Measurements from ENCODE around the gene MAMDC2.
"Not testable (repeated sequence)": the region's sequence is repeated elsewhere in the genome, so short reads cannot be mapped to it uniquely, and the experiment has no call there.

Gene MAMDC2

DNA sequence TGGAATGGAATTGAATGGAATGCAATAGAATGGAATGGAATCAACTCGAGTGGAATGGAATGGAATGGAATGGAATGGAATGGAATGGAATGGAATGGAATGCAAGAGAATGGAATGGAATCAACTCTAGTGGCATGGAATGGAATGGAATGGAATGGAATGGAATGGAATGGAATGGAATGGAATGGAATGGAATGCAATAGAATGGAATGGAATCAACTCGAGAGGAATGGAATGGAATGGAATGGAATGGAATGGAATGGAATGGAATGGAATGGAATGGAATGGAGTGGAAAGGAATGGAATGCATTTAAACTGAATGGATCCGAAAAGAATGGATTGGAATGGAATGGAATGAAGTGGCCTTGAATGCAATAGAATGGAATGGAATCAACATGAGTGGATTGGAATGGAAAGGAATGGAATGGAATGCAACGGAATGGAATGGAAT lies 5.5 kb upstream of the MAMDC2 start:
- not testable (repeated sequence) for DNase-seq

- DNase-seq: no peak
Measured at GRCh38 chr9:70040376-70040903, 3.2 kb upstream of the MAMDC2 start.

DNA sequence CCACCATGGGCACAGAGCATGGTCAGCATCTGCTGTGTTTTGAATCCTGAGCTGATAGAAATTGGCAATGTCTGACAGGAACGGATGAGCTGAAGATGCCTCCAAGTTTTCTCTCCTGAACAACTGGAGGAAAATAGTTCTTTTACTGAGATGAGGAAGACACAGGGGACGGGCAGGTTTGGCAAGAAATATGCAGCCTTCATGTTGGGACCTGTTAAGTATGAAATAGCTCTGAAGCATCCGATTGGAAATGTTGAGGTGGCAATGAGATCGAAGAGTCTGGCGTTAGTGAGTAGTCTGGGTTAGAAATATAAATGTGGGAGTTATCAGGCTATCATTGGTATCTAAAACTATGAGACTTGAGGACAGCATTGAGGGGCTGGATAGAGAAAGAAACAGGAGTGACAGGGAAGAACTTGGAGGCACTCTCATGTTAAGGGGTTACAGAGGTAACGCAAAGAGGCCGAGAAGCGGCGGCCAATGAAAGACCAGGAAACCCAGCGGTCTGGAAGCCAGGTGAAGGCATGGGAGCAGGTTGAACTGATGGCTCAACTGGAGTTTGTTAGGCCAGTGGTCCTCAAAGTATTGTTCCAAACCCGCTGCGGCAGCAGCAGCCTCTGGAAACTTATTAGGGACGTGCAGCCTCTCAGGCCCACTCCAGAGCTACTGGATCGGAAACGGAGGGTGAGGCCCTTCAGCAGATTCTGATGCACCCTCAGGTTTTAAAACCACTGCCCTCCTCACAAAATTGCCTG lies 1.0 kb upstream of the MAMDC2 start:
- DNase-seq: no peak

- no peak for DNase-seq
Measured at GRCh38 chr9:70043285-70043684, 363 bp upstream of the MAMDC2 start.

DNA sequence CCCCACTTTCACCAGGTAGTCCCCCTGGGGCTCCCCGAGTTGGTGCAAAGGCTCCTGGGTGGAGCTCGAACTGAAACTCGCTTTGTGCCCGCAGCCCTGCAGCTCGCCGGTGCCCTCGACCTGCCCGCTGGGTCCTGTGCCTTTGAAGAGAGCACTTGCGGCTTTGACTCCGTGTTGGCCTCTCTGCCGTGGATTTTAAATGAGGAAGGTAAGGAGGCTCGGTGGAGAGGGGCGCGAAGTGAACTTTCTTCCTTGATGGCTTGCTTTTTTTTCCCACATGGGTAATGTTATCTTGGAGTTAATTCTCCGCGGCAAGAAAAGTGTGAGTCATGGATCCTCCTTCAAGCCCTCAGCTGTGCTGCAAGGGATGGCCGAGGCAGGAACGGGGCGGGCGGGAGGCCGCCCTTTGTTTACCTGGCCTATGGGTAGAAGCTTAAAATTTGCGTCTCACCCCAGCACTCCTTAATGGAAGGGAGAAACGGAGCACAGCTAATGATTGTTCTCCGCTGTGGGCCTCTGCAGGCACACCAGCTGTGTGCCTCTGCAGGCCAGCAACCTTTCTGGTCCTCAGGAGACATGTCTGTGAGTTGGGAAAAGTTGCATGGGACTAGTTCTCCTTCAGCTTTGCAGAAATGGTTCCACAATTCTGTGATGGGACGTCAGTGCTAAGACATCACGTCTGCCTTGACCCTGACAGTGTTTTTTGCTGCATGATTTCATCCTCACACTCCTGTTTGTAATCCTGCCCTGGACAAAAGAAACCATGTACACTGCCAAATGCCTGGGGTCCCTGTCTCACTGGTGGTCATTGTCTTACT lies 1.1 kb downstream of the MAMDC2 start:
- no peak for DNase-seq

DNA sequence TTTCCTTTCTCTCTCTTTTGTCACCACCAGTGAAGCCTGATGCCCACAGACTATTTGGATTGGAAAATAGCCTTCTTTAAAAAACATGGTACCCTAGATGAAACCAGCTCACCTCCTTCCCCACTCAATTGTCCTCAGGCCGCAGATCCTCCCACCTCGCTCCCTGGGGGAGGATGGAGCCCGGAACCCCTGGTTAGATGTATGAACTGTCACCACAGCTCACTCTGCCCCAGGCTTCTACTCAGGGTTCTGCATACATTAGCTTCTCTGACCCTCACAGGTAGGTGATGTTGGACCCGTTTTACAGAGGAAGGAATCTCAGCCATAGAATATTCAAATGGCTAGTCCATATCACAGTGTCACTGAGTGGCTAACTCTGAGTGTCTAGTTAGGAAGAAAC lies 1.8 kb downstream of the MAMDC2 start:
- DNase-seq: no peak

- DNase-seq: no peak
Measured at GRCh38 chr9:70046274-70047070, 2.8 kb downstream of the MAMDC2 start.

DNA sequence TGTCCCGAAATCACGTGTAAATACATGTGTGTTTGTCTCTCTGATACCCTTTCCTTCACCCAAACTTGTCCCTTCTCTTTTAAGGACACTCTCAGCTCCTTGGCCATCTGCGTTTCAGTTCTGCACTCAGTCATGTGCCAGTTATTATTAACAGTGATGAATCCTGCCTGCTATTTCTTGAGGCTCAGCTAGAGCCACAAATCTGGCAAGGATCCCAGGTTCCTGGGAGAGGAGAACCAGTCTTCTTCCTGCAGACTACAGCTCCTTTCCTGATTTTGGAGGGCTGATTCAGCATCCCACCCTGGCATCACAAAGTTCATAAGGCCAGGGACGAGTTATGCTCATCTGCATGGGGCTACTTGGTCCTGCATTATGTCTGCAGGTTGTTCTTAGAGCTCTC lies 5.6 kb downstream of the MAMDC2 start:
- DNase-seq: no peak

GRCh38 chr9:70049672-70050271 lies 6.1 kb downstream of the MAMDC2 start:
- DNase-seq: no peak

DNA sequence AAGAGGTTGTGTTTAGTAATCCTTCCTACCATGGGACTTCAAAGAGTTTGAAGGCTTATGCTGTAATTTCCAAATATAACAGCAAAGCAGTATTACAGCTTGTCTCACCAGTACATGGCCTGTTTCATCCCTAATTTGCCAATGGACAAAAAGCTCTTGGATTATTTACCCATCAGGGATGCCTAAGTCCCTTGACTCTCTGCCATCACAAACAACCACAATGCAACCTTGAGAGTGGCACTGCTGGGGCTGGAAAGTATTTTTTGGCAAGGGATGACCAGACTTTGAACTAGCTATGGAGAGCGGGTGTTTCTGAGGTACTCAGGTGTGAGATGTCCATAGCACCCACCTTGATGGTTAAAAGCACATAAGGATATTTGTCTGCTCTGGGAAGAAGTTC lies 9.1 kb downstream of the MAMDC2 start:
- DNase-seq: no peak

GRCh38 chr9:70053864-70054263 lies 10.2 kb downstream of the MAMDC2 start:
- peak; percentile 4 for DNase-seq

- DNase-seq: no peak
Measured at GRCh38 chr9:70054521-70054920, 10.9 kb downstream of the MAMDC2 start.

GRCh38 chr9:70055406-70056210 lies 12.0 kb downstream of the MAMDC2 start:
- no peak for DNase-seq

- no peak for DNase-seq
Measured at GRCh38 chr9:70056211-70056944, 12.7 kb downstream of the MAMDC2 start.

DNA sequence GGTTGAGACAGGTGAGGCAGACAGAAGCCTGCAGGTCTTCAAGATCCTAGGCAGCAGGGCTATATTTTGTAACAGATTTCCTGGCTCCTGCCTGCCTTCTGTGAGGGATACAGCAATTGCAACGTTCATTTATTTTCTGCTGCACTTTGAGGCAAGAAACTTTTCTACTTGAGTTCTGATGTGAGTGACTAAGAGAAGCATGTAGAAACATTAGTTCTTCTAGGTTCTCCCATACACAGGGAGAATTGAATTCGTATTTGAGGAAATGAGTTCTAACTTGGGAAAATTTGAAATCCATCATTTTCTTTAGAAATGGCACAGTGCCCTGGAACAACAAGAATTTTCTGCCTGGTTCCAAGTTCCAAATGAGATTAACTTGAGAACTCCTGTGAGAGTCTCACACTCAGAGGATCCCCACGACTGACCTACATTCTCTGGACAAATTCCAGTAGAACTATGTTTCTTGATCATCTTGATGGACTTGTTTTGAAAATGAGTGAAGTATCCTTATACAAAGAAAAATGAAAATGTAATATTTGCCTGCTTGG lies 15.0 kb downstream of the MAMDC2 start:
- no peak for DNase-seq

DNA sequence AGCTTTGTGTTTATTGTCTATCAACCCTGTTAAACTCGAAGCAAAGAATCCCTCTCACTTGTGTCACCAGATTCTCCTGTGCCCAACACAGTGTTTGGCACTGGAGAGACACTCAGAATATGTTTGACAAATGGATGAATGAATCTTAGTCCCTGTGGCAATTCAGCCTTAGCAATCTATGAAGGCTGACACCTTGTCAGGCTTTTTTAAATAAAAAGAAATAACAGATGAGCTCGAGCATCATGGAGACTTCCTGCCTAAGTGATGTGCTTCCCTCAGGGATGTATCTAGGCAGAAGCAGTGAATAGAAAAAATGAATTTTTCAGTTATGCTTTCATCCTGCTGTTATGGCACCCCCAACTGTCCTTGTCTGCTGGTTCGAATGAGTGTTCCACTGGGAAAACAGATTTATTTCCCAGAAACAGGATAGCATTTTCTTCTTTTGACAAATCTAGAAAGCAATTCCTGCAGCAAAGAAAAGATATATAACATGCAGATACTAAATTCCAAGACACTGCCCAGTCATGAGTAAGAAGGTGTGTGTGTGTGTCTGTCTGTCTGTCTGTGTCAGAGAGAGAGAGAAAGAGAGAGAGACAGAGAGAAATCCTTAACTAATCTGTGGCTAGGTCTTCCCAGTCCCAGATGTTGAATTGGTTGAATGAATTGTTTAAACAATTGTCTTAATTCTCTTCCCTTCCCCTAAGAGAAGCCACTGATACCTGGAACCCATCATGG lies 16.7 kb downstream of the MAMDC2 start:
- DNase-seq: no peak

DNA sequence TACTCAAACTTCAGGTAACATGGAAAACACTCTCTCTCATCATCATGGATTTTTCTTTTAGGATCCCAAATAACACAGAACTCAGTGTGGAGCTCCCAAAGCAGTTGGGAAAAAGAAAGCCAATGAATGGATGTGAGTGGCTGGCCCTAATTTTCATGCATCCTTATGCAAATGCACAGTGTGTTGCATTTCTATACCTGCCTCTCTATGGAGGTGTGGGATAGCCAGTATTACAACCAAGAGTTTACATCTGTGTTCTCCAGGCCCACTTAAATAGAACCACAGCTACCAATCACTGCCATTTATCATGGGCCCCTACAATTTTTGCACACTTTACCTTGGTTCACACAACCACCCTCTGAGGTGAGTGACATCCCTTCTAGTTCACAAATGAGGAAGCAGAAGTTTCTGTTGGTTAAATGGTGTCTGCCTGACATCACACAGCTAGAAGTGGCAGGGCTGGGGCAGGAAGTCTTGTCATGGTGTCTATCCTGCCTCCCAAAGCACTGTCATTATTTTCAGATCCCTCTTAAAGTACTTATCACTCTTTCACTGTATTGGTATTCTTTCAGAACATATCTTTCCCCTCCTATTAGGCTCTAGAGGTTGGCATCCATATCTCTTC lies 17.3 kb downstream of the MAMDC2 start:
- DNase-seq: no peak

GRCh38 chr9:70061776-70062175 lies 18.1 kb downstream of the MAMDC2 start:
- DNase-seq: no peak

DNA sequence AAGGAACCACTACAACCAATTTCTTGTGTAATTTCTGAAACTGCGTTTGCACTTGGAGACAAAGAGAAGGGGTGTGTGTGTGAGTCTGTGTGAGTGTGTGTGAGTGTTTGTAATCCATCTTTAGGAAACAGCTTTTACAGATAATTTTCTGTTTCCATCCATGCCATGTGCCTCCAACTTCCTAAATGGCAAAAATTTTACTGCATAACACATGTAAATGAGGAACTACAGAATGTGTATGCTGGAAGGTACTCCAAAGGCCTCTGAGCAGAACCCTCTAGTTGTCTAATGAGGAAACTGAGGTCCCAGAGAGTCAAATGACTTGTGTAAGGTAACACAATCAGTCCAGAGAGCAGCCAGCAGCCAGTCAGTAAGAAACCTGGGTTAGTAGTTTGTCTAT lies 20.8 kb downstream of the MAMDC2 start:
- no peak for DNase-seq

GRCh38 chr9:70065572-70065971 lies 21.9 kb downstream of the MAMDC2 start:
- no peak for DNase-seq

Data from OCI-M1 (cell line).